PC-9 (cell line): ENCODE measurements around the gene KAT8.

Experiments
- EZH2 ChIP-seq: fragments of 200-600 bp; sonication (generic); IDR thresholded peaks from 2 replicates; pipeline ENCODE4 v1.8.0; 2017; ENCODE audit warnings: antibody characterized with exemption, low read depth
- TF ChIP-seq, protein P1 (sequence below): fragments of 200-600 bp; sonication (generic); conservative IDR thresholded peaks from 2 replicates; pipeline ENCODE4 v1.6.1; 2017; ENCODE audit warnings: mixed run types, antibody characterized with exemption, mild to moderate bottlenecking, moderate library complexity

- TF ChIP-seq, protein P1, sequence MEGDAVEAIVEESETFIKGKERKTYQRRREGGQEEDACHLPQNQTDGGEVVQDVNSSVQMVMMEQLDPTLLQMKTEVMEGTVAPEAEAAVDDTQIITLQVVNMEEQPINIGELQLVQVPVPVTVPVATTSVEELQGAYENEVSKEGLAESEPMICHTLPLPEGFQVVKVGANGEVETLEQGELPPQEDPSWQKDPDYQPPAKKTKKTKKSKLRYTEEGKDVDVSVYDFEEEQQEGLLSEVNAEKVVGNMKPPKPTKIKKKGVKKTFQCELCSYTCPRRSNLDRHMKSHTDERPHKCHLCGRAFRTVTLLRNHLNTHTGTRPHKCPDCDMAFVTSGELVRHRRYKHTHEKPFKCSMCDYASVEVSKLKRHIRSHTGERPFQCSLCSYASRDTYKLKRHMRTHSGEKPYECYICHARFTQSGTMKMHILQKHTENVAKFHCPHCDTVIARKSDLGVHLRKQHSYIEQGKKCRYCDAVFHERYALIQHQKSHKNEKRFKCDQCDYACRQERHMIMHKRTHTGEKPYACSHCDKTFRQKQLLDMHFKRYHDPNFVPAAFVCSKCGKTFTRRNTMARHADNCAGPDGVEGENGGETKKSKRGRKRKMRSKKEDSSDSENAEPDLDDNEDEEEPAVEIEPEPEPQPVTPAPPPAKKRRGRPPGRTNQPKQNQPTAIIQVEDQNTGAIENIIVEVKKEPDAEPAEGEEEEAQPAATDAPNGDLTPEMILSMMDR, result no peak
- no peak for TF ChIP-seq EZH2
Observed at GRCh38 chr16:31148281-31148728, 30.8 kb downstream of the KAT8 start.
